GM06990 (cell line): ENCODE results near the gene CCIN.

ENCODE experiments used
- DNase-seq: peaks from one replicate; pipeline ENCODE4 v3.0.0-alpha.2; 2011; ENCODE audit not compliant: insufficient read length; ENCODE audit errors: extremely low read depth
- H3K27me3 ChIP-seq: replicated peaks from 2 replicates; pipeline ENCODE4 v1.6.0; 2011; ENCODE audit warnings: low read length; ENCODE audit not compliant: control insufficient read depth, insufficient read depth
- H3K36me3 ChIP-seq: 2 replicates; pipeline ENCODE4 v1.5.1; 2011; ENCODE audit warnings: low read length; ENCODE audit not compliant: control insufficient read depth, insufficient read depth
- H3K4me3 ChIP-seq: replicated peaks from 2 replicates; pipeline ENCODE4 v1.5.1; 2011; ENCODE audit warnings: low read depth, mild to moderate bottlenecking, control low read depth, low read length
- TF ChIP-seq, protein P1 (sequence below): IDR thresholded peaks from 2 replicates; pipeline ENCODE4 v1.5.1; 2011; ENCODE audit warnings: low read length, control low read depth, mild to moderate bottlenecking, inconsistent platforms; ENCODE audit not compliant: insufficient read depth, poor library complexity, severe bottlenecking

Gene CCIN

DNA sequence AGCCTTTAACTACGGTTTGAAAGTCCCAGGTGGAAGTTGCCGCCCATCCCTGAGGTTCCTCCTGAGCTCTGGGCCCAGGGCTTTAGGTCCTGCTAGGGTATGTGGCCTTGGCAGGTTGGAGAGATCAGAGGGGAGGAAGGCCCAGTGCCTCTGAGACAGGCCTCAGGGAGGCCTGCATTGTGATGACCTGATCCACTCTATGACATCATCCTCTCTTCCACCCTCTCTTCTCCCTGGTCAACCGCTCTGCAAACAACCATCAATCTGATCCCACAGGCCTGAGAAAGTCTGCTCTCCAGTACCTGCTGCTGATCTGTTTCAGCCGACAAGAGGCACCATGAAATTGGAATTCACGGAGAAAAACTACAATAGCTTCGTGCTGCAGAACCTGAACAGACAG, at the start of gene CCIN:
Gene CCIN, plus strand, starts transcription at position 223 of the 400 bp plus-strand sequence. Its CDS starts 115 bp downstream, at position 338.
- Histone ChIP-seq H3K4me3 (no peak within 1 kb of the TSS), H3K27me3 (no peaks in the 10 kb centered on the region; the same call in 1 of the 2 replicates), H3K36me3 (no peaks in the 10 kb centered on the region)
- no peak for DNase-seq
- TF ChIP-seq, protein P1, sequence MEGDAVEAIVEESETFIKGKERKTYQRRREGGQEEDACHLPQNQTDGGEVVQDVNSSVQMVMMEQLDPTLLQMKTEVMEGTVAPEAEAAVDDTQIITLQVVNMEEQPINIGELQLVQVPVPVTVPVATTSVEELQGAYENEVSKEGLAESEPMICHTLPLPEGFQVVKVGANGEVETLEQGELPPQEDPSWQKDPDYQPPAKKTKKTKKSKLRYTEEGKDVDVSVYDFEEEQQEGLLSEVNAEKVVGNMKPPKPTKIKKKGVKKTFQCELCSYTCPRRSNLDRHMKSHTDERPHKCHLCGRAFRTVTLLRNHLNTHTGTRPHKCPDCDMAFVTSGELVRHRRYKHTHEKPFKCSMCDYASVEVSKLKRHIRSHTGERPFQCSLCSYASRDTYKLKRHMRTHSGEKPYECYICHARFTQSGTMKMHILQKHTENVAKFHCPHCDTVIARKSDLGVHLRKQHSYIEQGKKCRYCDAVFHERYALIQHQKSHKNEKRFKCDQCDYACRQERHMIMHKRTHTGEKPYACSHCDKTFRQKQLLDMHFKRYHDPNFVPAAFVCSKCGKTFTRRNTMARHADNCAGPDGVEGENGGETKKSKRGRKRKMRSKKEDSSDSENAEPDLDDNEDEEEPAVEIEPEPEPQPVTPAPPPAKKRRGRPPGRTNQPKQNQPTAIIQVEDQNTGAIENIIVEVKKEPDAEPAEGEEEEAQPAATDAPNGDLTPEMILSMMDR: no peak

GRCh38 chr9:36119476-36119875, 49.7 kb upstream of the CCIN start:
- DNase-seq: no peak
- TF ChIP-seq, protein P1: no peak
- Histone ChIP-seq H3K4me3 (no peak overlapping the region), H3K27me3 (no peaks in the 10 kb centered on the region; the same call in 1 of the 2 replicates), H3K36me3 (no peaks in the 10 kb centered on the region)

DNA sequence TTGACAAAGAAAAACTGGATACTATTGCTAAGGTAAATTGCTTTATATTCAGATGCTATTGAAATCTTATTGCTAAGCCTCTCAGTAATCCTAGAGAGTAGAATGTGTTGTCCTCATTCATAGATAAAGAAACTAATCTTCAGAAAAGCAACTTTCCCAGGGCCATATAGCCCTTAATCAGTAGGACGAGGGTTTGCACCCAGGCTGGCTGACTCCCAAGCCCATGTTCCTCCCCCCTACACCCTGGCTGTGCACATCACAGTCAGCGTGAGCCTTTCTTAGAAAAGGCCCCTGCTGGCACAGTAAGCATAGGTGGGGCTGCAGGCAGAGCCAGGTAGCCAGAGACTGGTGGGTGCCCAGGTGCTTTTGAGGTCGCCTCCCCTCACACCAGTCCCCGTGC, 48.5 kb upstream of the CCIN start:
- Histone ChIP-seq H3K27me3 (no peaks in the 10 kb centered on the region; the same call in 1 of the 2 replicates), H3K36me3 (no peaks in the 10 kb centered on the region), H3K4me3 (no peak overlapping the region)
- DNase-seq: no peak
- TF ChIP-seq, protein P1: no peak

DNA sequence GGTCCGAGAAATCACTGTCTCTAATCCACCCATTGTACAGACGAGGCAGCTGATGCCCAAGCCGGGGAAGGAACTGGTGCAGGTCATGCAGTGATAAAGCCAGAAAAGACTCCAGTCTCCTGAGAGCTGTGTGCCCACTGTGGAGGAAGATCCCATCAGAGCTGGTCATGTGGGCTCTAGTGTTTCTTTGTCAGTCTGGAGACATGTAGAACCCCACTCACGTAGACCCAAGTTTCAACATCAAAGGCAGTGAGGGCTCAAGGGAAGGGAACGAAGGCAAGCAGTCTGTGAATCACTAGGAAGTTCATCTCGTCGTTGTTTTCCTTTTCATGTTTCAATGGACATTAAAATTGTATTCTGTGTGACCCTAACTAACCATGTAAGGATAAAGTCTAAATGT, 47.2 kb upstream of the CCIN start:
- TF ChIP-seq, protein P1: no peak
- Histone ChIP-seq H3K4me3 (no peak overlapping the region), H3K36me3 (no peaks in the 10 kb centered on the region), H3K27me3 (no peaks in the 10 kb centered on the region; the same call in 1 of the 2 replicates)
- DNase-seq: no peak

DNA sequence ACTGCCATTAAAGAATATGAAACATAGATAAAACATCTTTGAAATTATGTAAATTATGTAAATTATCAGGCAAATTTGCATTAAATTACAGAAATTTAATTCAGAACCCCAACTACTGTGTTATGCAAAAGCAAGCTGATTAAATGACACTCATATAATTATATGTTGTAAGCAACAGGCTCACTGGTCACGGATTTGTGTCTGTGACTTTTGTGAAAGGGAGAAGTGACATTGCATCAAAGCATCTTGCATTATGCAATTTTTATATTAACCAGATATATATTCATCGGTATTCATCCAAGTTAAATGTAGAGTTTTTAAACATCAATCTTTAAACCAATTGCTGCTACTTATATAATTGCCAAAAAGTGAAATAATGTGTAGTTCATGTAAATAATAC, 45.7 kb upstream of the CCIN start:
- Histone ChIP-seq H3K4me3 (no peak overlapping the region), H3K27me3 (no peaks in the 10 kb centered on the region; the same call in 1 of the 2 replicates), H3K36me3 (no peaks in the 10 kb centered on the region)
- TF ChIP-seq, protein P1: no peak
- no peak for DNase-seq
